CD4-positive, alpha-beta T cell treated with Interleukin-17A for 4 hours (primary cell): Measurements from ENCODE around the gene CCR3.
A peak's percentile ranks its signal among the peaks of the same experiment; 100 is the strongest.

Source experiments
- DNase-seq: peaks from one replicate; pipeline ENCODE4 v3.0.0-alpha.2; 2020; ENCODE audit warnings: mixed read lengths

The CCR3 gene

DNA sequence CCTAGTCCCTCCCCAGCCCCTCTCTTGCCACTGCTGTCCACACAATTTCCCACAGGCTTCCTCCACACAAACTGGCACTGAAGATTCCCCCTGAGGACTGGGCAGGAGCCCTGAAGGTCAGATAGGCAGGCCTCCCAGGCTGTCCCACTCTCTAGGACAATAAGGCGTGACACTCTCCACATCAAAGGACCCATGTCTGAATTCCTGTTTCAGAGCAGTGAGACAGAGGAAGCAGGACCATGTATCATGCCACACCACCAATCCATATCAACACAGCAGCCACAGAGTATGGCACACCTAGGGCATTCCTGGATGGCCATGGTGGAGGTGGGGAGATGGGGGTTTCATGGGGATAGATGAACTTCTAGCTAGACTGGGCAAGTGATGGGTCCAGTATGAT lies 20.3 kb upstream of the CCR3 start:
- no peak for DNase-seq

DNA sequence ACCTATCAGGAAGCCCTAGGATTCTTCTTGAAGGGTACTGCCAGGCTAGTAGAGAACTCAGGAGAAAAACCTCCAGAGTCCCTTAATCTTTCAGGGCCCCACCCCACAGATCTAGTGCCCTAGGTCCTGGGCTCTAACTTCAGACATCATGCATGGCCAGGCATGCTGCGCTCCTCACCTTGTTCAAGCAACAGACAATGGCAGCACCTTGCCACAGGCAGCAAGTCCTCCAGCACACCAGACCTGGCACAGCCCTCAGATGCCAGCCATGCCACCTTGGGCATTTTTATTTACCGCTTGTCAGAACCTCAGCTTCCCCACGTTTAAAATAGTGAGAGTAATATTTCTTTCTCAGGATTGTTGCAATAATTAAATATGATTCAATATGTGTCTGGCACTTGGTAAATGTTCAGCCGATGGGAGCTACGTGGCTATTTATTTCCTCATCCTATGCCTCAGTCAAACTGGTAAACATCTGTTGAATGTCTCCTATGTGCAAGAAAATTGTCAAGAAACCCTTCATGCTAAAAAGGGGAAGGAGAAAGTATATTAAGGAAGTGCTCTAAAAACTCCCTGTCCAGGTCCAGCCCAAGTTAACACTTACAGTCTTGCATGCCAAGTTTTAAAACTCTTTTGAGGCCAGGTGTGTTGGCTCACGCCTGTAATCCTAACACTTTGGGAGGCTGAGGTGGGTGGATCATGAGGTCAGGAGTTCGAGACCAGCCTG lies 19.7 kb upstream of the CCR3 start:
- DNase-seq, result no peak

DNA sequence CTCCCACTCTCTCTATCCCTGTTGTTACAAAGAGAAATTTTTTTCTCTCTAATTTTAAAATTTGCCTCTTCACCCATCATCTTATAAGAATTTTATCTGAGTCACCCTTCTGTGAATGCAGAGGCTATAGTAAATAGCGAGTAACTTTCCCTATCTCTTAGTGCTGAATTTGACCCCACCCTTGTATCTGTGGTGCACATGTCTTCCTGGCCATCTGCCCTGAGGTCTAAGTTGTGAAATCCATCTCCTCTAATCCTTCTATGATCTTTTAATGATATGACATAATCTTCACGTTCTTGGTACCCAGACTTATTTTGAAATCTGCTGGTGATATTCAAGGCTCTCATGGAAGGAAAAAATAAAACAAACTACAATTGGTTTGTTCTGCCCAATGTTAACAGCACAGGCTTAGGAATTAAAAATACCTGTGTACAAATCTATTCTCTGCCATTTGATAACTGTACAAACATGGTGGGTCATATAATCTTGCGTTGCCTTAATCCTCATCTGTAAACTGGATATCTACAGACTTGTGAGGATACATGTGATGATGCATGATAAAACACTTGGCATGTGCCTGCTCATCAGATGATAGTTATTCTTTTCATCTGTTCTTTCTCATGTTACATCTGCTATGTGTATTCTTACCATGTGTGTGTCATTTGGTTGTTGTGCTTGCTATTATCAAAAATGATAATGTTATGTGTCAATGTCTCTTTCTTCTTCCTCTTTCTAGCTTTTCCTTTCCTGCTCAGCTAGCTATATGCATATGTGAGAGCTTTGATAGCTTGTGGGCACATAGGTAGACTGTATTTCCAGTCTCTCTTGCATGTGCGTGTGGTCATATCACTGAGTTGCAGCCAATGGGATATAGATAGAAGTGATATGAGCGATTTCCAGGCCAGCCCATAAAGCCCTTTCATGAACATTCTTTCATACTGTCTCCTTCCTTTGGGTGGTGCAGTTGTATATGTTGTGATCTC lies 13.7 kb upstream of the CCR3 start:
- no peak for DNase-seq

DNA sequence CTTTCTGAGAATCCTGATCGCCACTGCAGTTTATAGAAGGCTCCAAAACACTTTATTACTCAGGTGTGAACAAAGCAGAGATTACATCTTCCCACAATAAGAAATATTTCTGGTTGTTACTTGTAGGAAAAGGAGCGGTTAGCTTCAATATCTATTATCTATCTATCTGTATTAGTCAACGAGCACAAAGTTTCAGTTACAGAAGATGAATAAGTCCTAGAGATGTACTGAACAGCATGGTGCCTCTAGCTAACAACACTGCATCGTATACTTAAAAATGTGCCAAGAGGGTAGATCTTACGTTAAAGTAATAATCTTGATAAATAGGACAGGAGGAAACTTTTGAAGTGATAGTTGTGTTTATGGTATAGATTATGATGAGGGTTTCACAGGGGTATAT lies 10.9 kb upstream of the CCR3 start:
- no peak for DNase-seq

DNA sequence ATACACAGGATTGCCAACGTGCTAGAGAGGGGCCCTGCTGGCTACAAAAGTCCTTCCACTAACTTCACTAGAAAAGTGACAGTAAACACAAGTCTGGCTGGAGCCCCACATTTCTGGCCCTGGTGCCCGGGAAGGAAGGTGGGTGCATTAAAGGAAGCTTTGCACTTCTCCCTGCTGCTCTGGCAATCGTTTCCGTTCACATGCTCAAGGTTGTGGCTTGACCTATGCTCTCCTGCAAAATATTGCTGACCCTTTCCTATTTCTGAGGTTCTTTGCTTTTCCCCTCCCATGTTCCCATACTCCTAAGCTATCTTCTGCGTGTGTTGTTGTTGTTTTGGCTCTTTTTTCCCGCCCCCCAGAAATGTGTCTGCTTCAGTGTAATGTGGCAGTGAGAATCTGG lies 9.1 kb upstream of the CCR3 start:
- no peak for DNase-seq

DNA sequence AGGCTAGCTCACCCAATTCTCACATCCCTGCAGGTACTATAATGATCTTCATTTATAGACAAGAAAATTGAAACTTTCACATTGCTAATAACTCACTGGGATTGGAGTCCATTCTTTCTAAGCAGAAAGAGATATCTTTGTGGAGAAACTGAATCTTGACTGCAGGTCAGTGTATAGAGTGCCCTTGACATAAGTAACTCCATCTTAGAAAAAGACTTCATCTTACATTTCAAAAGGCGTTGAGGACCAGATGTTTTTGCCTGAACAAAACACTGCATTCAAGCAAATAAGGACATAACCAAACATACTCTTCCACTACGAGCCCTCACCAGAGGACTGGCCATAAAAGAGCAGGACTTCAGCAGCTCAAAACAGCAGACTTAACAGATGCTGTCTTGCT lies 6.8 kb upstream of the CCR3 start:
- no peak for DNase-seq

DNA sequence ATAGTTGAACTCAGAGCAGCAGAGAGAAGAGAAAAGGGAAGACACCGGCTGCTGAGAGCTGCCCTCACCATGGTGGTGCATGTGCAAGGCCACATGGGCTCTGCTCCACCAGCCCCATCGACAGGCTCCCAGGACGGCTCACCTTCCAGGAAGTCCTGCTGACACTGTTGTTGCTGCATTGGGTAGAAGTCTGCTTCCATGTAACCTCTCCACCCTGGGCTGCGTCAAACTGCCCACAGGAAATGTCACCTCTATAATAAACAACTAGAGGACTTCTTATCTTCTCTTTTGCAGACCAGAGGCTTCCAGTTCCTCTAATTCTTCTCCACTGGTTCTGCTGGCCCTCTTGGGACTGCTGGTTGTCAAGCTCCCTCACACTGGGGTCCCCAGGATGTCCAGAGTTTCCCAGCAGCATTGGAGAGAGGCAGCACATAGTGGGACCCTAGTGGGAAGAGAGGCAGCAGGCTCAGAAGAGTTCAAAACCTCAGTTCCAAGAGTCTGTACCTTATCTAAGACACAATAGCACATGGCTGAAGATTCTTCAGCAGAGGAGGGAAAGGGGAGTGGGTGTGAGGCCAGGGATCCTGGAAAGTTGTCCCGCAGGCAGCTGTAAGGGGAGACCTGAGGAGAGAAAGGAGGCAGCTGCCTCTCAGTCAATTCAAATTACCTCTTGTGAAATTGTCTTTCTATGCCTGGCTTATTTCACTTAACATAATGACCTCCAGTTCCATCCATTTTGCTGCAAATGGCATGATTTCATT lies 5.8 kb upstream of the CCR3 start:
- no peak for DNase-seq

DNA sequence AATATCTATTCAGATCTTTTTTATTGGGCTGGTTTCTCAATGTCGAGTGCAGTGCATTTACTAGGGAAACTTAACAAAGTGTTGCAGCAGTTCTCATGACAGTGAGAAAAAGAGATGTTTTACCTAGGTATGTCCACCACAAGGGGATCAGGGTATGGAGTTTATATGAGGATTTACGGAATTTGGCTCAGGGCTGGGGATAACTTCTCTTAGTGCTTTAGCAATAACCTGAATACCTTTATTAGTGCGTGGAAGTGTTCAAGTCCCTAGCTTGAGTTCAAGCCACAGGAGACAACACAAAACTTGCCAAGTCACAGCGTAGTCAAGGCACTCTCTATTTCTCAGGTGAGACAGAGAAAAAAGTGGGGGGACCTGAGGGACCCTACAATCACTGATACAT lies 3.9 kb upstream of the CCR3 start:
- DNase-seq, result no peak

DNA sequence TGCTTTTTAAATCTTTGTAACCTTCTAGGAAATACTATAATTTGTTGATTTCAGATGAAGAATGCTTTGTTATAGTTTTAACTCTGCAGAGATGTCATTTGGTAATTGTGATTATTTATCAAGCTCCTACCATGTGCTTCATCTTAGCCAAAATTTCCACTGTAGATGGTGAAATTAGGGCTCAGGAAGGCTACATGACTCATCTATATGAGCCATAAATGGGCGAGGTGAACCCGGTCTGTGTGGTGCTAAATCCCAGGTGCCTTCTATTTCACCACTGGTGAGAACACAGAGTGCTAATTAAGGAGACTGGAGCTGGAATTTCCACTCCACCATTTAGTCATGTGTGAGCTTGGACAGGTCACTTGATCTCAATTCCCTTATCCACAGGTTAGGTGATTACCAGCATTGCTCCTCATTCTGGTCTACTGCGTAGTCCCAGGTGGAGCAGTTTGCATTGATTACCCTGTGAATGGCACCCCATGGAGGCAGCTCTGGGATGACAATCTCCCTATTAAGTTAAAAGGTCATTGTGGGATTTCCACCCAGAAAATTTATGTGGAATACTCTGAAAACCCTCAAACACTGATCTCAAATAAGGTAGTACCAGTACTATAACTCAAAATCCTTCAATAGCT lies 2.8 kb upstream of the CCR3 start:
- DNase-seq, result no peak

DNA sequence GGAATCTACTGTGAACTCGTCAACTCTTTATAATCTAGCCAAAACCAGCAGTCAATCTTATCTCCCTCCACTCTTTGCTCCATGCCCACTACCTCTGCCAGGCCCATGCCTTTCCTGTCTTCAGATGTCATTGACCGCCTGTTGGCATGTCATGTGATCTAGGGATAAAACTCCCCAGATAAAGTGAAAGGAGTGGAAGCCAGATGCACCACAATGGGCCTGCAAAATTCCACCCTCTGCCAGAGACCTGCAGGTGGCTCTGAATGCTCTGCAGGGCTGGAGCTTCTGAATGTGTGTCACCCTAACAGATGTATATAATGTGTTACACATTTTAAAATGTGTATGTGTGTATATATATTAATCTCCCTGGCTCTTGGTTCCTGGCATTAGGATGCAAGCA lies 2.3 kb upstream of the CCR3 start:
- DNase-seq, result no peak

DNA sequence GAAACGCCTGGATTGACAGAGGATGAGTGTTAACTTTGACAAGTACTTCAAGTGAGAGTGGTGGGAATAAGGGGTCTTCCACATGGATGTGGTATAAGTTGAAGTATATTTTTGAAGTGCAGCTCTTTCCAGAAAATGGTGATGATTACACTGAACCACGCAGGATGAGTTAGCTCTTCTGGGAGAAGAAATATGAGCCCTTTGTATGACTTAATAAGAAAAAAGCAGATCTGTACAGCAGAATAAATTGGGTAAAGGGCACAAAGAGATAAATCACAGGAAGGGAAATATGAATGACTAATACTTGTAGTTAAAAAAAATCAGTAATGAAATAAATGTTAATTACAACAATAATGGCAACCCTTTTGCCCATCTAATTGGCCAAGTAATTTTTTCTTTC lies 1.3 kb downstream of the CCR3 start:
- DNase-seq, result no peak

DNA sequence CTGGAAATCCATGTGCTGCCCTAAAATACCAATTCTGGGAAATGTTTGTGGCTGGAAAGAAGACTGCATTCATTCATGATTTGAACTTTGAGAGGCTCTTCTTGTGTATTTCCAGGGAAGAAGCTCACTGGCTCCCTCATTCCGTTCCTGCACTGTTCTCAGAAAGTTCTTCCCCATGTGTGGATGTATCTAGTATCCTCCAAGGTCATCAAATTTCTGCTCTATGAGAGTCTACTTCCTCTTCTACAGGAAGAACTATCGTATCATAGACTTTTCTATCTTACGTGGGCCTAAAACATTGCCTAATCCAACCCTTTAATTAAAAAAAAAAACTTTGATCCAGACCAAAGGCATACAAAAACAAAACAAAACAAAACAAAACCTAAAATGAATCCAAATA lies 2.9 kb downstream of the CCR3 start:
- no peak for DNase-seq

DNA sequence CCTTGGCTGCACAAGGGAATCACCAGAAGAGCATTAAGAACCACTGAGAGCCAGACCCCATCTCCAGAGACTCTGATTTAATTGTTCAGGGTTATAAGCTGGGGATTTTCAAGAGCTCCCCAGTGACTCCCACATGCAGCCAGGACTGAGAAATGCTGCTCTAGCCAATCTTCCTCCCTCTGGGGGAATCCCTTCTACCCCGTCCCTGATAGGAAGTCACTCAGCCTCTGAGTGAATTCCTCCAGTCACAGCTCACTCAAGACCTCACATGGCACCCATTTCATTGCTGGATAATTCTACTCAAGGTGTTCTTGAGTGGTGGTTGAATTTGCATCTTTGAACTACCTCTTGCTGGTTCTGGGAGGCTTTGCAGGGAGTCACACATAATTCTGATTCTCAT lies 10.7 kb downstream of the CCR3 start:
- no peak for DNase-seq

DNA sequence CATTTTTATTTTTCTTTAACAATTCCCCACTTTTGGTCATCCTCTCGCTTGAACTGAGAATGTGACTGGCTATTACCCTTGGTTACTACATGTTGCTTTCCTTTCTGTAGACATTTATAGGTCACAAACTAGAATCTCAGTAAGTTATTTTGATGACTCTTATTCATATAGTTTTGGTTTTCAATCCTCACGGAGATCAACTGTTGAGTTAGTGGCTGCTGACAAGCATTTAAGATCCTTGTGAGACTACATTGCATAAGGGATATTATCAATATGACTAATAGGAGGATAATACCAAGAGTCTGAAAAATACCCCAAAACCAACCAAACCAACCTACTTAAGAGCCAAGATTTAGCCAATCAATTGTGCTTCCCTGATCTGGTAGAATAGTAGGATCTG lies 16.3 kb downstream of the CCR3 start:
- no peak for DNase-seq

DNA sequence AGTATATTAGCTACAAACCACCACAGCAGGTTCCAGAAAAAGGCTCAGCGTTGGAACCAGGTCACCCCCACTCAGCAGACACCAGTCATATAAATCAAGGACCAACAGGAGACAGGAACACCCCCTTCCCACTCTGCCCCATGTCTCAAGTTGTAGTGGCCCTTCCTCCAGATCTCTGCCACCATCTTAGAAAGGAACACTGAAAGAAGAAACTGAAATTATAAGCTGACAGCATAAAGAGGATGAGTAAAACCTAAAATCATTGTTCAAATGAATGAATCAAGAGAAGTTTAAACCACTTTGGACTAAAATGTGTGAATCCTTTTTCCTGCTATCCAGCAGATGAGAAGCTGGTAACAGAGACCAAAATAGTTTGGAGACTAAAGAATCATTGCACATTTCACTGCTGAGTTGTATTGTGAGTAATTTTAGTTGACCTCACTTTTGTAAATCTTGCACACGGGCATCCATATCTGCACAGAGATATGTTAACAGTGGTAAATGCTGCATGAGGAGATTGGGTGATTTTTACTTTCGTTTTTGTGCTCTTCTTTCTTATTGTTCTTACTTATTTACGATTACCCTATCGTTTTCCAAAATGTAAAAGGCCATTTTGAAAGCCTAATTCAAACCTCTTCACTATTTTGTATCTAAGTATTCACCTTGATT lies 19.8 kb downstream of the CCR3 start:
- DNase-seq, result no peak

DNA sequence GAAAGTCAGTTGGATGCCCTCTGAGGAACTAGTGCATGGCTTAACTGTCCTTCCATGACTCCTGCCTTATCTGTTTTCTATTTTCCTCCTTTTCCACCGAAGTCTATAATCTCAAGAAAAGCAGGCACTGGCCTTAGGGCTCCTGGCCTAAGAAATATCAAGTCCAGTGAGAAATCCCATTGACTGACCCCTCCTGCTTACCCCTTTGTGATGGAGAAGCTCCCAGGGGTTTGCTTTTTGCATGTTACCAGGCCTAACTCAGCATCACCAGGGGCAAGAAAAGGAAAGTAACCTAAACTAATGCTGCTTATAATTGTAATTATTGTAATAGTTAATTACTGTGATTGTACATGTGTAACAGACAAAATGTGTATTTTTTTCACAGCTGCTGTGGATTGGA lies 21.7 kb downstream of the CCR3 start:
- DNase-seq, result no peak

DNA sequence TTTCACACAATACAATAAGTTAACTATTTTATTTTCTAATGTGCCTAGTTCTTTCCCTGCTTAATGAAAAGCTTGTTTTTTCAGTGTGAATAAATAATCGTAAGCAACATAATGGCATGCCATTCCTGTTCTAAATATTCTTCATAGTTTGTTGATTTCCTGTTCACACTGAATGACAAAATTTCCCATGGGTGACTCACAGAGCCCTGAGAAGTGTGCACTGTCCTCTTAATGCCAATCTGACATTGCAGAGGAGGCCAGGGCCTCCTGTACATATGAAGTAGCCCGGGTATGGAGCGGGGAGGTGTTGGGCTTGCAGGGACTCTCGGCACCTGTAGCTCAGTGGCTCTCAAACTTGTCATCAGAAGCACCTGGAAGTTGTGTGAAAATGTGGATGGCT lies 24.3 kb downstream of the CCR3 start:
- no peak for DNase-seq

DNA sequence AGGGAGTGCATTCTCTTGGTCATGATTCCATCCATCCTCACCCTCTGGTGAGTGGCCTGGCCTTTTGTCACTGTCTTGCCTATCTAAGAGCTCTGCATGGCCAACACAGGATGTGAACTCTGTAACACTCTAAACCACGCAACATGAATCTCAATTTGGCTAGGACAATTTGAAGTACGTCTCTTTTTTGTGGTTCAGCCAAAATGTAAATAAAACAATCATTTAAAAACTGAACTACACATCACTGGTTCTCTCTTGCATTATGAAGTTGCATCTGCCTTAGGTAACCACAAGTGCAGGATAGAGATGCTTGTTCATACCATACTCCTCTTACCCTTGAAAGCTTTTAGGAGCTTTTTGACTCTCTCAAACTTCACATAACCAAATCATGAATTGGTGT lies 27.3 kb downstream of the CCR3 start:
- DNase-seq, result no peak

DNA sequence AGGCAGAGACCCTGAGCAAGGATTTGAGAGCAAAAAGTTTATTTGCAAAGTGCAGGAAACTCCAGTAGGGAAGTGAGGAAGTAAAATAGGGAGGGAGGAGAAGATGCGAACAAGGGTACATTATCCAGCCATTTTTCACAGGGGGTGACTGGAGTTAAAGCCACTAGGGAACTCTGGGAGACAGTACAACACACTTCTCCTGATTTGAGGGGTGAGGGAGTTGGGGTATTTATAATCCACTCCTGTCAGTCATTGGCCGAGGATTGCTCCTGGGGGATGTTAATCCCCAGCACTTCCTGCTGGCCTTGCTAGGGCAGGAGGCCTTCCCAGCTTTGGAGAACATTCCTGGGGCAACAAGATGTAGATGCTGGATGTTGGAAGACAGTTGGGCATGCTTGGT lies 28.2 kb downstream of the CCR3 start:
- no peak for DNase-seq

DNA sequence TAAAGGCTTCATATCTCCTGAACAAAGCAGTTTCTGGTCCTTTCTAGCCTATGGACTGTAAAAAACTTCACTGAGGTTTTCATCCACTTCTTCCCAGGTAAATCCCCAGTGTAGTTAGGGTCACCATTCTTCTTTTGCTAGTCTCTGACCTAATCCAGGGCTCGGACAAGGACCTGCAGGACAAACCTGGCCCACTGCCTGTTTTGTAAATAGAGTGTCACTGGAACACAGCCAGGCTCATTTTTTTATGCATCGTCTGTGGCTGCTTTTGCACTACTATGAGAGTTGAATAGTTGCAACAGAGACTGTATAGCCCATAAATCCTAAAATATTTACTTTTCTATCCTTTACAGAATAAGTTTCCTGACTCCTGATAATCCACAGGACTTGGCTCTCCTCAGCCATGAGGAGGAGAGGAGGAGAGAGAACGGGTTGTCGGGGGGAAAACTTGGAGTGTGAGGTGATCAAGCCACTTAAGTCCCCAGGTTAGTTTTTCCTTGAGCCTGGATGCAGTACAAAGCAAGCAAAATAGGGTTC lies 29.0 kb downstream of the CCR3 start:
- DNase-seq, result no peak

DNA sequence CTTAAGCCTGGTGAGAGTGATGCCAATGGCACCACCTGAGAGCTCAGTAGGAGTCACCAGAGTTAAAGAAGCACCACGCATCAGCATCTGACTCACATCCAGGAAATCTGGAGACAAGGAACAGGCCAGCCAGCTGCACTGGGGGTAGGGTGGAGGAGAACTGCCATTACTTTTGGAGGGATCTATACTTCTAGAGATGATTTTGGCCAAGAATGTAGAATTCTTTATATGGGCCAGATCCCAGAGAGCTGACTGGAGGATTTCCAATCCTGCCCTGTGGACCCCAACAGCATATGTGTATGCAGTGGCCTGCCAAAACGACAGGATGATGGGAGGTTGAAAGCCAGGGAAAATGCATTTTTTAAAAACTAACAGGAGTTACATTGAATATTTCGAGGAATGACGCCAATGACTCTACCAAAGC lies 29.8 kb downstream of the CCR3 start:
- DNase-seq, result no peak

DNA sequence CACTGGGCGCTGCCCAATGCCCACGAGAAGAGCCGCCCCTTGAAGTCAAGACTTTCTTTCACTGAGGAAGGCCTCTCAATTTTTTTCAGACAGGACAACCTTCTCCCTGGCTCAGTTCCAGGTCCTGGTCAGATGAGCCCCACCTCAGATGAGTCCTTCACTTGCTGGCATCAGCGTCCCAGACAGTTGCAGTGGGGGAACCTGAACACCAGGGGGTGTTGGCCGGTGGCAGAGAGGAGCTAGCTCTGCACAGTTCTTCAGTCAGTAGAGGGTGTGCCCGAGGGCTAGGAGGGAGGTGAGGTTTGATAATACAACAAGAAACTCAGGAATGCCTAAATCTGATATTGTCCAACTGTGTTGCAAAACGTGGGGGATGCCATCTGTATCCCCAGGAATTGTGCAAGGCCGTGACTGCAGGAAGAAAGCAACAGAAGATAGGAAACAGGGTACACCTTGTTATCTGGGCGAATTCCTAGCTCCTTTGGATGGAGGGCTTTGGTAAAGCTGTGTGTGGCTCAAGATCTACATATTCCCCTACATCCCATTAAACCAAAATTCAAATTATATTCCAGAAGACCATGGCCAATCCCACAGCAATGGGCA lies 34.3 kb downstream of the CCR3 start:
- DNase-seq, result peak; percentile 81
